HS-5 (cell line): ENCODE measurements around the gene TMEM161A.
"Not testable (repeated sequence)": the region's sequence is repeated elsewhere in the genome, so short reads cannot be mapped to it uniquely, and the experiment has no call there.

Experiments used
- DNase-seq: peaks from one replicate; pipeline ENCODE4 v3.0.0-alpha.2; 2012; ENCODE audit warnings: low read depth

TMEM161A gene

DNA sequence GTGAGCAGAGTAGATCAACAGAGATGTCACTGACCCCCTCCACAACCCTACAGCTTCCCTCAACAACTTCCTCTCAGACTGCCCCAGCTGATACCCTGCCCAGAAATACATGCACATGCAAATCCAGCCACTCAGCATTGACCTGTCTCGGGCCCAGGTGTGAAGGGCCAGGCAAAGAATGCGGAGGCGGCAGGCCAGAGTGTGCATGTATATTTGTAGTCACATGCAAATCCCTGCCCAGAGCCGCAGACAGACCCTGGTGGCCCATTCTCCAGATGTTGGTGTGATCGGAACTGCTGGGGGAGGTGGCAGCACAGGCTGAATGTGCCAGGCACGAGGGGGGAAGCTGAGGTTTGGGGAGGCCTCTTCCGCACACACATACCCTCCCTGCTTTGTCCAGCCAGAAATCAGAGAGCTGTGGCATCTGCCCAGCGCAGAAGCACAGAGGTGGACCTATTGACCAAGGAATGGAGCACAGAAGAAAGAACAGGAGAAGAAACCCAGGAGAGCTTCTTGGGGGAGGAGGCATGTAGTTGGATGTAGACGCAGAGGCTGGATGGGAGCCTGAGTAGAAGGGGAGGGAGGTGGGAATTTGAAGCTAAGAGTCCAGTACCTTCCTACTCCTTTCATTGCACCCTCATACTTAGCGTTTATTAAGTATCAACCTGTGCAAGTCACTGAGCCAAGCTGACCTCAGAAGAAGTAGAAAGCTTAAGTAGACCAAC is 17.4 kb upstream of the TMEM161A start:
- DNase-seq: no peak

DNA sequence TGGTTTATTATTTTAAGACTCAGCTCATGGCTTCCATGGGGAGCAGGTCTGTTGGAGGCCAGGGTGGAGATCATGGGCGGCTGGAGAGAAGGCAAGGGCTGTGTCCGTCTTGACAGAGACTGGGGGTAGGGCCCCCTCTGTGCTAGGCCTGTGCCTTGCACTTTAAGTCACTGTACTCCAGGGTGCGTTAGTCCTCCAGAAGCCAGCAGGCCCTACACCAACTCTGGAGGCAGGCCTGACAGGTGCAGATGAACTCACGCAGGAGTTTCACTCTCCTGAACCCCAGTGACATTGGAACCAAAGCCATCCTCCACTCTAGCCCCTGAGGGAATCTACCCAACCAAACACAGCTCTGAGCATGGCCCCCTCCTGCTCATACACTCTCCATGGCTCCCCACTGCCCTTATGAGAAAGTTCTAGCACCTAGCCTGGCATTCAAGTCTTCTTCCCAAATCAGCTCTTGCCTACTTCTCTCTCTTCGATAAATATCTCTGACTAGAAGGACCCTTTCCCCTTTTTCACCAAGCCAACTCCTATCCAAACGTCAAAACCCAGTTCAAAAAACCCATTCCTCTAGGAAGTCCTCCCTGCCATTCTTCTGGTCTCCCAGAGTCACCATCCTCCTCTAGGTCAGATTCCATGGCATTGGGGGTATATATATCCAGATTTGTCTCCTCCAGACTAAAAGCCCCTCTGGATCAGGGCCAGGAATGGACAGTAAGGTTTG is 16.7 kb upstream of the TMEM161A start:
- DNase-seq: no peak

GRCh38 chr19:19152668-19153384 is 14.5 kb upstream of the TMEM161A start:
- DNase-seq: no peak

DNA sequence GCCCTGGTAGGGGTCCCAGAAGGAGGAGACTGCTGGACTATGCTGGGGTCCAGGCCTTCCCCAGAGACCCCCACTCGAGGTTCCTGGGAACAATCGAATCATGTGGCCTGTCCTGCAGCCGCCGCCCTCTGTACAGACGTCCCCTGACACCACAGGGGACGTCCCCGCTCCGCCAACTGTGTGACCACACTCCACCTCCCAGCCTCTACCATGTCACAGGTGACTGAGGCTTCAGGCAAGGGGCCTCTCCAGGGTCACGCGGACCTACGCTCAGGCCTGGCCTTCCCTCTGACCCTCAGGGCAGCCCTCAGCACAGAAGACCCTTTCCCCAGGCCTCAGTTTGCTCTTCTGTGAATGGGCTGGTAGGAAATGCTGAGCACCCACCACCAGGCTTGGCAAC is 13.1 kb upstream of the TMEM161A start:
- no peak for DNase-seq

DNA sequence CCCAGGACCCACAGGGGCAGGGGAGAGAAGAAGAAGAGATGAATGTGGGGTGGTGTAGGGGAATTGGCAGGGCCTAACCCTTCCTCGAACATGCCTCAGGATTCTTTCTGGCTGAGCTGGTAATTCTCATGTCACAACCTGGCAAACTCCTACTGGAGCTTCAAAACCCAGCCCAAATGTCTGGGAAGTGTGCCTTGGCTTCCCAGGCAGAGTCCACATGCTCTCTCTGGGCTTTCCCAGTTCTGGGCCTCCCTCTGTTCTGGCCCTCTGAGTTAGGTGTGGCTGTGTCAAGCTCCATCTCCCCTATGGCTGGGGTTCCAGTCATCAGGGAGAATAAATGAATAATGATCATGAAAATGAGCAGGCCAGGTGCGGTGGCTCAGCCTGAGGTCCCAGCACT is 11.2 kb upstream of the TMEM161A start:
- no peak for DNase-seq

DNA sequence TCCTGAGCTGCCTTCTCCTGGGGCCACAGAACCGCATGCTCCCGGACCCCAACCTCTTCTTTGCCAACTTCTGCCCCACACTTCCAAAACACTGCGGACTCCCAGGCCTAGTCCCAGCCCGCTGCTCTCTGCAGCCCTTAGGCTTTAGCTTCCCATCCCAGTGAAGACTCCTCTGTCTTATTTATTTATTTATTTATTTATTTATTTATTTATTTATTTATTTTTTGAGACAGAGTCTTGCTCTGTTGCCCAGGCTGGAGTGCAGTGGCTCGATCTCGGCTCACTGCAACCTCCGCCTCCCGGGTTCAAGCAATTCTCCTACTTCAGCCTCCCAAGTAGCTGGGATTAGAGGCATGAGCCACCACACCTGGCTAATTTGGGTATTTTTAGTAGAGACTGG is 10.2 kb upstream of the TMEM161A start:
- DNase-seq: not testable (repeated sequence)

GRCh38 chr19:19147344-19147743 is 9.1 kb upstream of the TMEM161A start:
- DNase-seq: no peak

DNA sequence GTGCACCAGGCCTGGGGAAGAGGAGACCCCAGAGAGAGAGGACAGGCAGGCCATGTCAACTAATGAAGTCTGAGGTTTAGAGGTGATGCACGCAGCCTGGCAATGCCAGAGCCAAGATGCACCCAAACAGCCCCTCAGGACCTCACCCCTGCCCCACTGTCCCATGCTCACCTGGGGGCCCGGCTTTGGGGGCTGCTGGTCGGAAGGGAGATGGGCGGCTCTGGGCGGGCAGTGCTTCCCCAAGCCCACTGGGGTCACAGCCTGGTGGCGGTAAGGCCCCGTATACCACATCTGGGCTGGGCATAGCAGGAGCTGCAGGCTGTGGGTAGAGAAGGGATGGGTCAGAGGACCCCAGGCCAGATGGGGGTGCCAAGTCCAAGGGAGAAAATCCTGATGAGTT is 8.6 kb upstream of the TMEM161A start:
- no peak for DNase-seq

GRCh38 chr19:19145684-19146608 is 7.7 kb upstream of the TMEM161A start:
- DNase-seq: no peak

DNA sequence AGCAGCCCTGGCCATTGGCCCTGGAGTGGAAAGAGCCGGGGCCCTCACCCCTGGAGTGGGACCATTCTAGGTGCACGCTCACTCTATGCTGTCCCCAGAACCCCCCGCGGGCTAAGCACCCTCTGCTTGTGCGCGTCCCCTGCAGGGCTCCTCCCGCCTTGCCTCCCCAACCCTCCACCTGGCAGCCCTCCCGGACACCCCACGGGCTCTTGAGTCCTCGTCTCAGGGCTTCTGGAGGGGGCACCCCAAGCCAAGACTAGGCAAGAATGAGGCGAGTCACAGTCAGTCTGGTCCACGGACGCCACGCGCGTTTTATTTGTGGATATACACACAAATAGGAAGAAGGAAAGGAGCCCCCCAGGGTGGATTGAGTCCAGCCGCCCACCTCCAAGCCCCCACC is 7.0 kb upstream of the TMEM161A start:
- no peak for DNase-seq

DNA sequence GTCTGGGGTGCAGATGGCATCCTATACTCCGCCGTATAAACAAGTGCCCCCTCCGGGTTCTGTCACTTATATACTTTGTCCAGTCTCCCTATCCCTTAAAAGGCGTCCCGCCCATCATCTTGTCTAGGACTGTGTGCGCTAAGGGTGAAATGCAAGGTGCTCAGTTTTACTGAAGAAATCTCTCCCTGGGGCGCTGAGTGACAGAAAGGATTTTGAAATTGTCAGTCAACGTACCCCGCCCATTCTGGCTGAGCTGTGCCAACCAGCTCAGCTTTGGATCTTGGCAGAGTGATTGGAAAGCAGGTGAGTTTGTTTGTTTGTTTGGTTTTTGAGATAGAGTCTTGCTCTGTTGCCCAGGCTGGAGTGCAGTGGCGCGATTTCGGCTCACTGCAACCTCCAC is 4.1 kb upstream of the TMEM161A start:
- DNase-seq: no peak

GRCh38 chr19:19140476-19140875 is 2.2 kb upstream of the TMEM161A start:
- DNase-seq: no peak

- DNase-seq: no peak
Observed at GRCh38 chr19:19139876-19140229, 1.6 kb upstream of the TMEM161A start.

- DNase-seq: no peak
Observed at GRCh38 chr19:19137556-19138108, 646 bp downstream of the TMEM161A start.

GRCh38 chr19:19135713-19136112 is 2.6 kb downstream of the TMEM161A start:
- DNase-seq: not testable (repeated sequence)

GRCh38 chr19:19134687-19135158 is 3.6 kb downstream of the TMEM161A start:
- no peak for DNase-seq

- DNase-seq: no peak
Observed at GRCh38 chr19:19133985-19134384, 4.3 kb downstream of the TMEM161A start.

GRCh38 chr19:19132912-19133311 is 5.4 kb downstream of the TMEM161A start:
- DNase-seq: no peak

GRCh38 chr19:19131989-19132388 is 6.3 kb downstream of the TMEM161A start:
- no peak for DNase-seq

- no peak for DNase-seq
Observed at GRCh38 chr19:19126102-19126501, 12.2 kb downstream of the TMEM161A start.

- DNase-seq: no peak
Observed at GRCh38 chr19:19123386-19123785, 14.9 kb downstream of the TMEM161A start.

DNA sequence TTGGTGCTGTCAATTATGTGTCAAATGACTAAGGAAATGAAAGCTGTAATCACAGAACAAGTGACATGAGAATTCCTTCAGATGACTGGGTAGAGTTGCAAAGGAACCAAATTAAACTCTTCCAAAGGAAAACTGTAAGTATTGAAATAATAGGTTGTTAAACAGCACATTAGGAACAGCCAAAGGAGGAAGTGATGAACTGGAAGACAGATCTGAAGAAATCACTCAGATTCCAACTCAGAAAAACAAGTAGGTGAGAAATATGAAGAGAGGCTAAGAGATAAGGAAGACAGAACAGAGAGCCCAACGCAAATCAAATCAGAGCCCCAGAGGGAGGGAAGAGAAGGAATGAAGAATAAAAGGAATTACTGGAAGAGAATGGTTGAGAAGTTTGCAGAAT is 15.4 kb downstream of the TMEM161A start:
- DNase-seq: no peak
